HG02798 (cell line): Measurements from ENCODE around the gene AGRN.
"Not testable (repeated sequence)": the region's sequence is repeated elsewhere in the genome, so short reads cannot be mapped to it uniquely, and the experiment has no call there.

Experiments
- ATAC-seq: cut with Tn5 transposase; IDR thresholded peaks from one replicate; pipeline ENCODE4 v1.9.1; 2021; ENCODE audit warnings: mild to moderate bottlenecking; ENCODE audit not compliant: unreplicated experiment, poor library complexity

The AGRN gene

DNA sequence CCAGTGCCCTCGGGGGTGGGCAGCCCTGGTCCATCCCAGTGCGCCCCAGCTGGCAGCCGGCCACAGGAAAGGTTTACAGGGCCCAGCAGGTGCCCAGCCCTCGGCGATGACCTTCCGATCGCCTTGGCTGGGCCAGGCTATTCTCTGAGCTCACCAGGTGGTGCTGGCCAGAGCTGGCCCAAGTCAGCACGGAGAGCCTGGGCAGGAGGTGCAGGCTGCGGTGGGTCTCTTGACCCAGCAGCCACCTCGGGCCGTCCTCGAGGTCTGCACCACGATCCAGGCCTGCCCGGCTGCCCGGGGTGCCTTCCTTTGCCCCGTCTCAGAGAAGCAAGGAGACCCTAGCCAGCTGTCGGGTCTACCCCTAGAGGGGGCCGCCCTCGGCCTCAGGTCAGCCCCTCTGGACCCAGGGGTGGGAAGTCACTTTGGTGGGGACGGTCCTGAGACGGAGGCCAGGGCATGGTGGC, 38.4 kb upstream of the AGRN start:
- ATAC-seq, result no peak

DNA sequence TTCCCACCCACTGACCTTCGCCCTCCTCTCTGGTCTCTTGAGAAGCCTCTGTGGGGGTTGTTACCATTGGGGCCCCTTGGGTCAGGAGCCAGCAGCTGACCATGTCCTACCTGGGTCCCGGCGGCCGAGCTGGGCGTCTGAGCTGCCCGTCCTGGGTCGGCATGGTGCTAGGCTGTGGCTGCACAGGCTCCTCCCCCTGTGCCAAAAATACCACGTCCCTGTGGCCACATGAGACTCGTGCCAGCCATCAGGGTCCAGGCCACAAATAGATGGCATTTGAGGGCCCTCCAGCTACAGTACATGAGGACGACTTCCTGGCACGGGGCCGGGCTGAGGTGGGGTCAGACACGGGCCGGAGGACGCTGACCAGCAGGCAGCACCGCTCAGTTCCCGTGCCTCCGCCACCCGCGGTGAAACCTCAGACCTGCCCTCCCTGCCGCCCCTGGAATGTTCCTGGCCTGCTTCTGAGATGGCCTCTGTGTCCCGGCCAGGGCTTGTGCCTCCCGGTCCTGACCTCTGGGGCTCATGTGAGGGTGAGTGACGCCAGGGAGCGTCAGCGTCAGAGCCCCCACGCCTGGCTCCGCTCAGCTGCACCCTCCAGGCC, 37.9 kb upstream of the AGRN start, which contains the start of gene PERM1:
PERM1 (minus strand) TSS at position 139 of the 604 bp plus-strand sequence. CDS start 1,064 bp downstream, outside the sequence.
- ATAC-seq, result no peak

DNA sequence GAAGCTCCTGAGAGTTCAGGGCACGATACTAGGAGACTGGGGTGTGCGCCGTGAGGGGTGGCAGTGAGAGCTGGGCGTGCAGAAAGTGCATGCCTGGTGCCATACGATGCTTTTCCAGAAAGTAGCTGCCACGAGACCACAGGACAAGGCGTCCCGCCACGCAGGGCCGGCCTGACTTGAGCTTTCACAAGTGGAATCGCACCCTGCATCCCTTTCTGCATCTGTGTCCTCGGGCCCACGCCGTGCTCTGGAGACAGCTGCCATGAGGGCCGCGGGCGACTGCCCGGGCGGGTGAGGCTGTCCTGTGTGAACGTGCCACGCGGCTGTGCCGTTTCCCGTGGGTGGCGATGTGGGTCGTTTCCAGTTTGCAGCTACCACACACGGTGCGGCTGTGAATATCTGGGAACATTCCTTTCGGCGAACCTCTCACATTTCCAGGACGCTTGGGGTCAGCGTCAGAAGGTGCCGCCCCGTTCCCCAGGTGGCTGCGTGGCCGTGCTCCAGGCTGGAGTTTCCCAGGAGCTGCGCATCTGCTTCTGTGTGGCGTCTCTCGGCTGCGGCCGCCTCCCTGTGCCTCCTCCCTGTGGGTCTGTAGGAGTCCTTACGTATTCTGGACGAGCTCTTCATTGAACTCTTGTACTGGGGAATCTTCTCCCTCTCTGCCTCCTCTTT, 37.0 kb upstream of the AGRN start:
- ATAC-seq, result no peak

GRCh38 chr1:983798-984475, 36.0 kb upstream of the AGRN start:
- peak; percentile 53 for ATAC-seq

- no peak for ATAC-seq
Observed at GRCh38 chr1:984476-984814, 35.5 kb upstream of the AGRN start.

DNA sequence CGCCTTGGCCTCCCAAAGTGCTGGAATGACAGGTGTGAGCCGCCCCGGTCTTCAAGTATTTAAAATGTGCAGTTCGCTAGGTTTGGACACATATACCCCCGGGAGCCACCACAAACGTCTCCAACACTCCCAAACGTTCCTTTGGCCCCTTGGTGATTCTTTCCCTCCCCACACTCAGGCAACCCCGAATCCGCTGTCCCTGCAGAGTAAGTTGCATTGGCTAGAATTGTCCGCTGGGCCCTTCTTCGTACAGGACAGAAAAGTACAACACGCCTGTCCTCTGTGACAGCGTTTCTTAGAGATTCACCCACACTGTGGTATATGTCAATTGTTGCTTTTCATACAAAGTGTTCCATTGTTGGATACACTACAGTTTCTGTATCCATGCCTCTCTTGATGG, 34.8 kb upstream of the AGRN start:
- no peak for ATAC-seq

DNA sequence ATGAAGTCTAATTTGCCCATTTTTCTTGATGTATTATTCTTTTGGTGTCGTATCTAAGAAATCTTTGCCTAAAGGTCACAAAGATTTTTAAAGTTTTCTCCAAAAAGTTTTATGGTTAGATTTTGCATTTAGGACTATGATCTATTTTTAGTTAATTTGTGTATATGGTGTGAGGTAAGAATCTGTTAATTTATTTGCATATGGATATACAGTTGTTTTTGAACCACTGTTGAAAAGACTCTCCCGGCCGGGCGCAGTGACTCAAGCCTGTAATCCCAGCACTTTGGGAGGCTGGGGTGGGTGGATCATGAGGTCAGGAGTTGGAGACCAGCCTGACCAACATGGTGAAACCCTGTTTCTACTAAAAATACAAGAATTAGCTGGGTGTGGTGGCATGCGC, 31.9 kb upstream of the AGRN start:
- not testable (repeated sequence) for ATAC-seq

GRCh38 chr1:991275-991674, 28.6 kb upstream of the AGRN start:
- not testable (repeated sequence) for ATAC-seq

GRCh38 chr1:991895-992294, 28.0 kb upstream of the AGRN start:
- ATAC-seq, result no peak

DNA sequence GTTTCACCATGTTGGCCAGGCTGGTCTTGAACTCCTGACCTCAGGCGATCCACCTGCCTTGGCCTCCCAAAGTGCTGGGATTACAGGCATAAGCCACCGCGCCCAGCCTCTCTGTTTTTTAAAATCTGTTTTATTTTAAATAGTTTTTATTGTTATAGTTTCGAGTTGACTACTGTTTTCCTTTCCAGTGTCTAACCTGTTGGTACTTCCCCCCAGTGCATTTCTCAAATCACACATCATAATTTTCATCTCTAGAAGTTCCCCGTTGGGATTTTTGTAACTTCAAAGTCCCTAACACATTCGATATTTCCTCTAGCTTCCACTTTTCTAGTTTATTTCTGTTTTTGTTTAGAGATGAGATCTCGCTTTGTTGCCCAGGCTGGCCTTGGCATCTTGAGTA, 27.6 kb upstream of the AGRN start:
- ATAC-seq, result no peak

GRCh38 chr1:993379-993995, 26.4 kb upstream of the AGRN start:
- no peak for ATAC-seq

- ATAC-seq, result not testable (repeated sequence)
Observed at GRCh38 chr1:994546-994945, 25.4 kb upstream of the AGRN start.

DNA sequence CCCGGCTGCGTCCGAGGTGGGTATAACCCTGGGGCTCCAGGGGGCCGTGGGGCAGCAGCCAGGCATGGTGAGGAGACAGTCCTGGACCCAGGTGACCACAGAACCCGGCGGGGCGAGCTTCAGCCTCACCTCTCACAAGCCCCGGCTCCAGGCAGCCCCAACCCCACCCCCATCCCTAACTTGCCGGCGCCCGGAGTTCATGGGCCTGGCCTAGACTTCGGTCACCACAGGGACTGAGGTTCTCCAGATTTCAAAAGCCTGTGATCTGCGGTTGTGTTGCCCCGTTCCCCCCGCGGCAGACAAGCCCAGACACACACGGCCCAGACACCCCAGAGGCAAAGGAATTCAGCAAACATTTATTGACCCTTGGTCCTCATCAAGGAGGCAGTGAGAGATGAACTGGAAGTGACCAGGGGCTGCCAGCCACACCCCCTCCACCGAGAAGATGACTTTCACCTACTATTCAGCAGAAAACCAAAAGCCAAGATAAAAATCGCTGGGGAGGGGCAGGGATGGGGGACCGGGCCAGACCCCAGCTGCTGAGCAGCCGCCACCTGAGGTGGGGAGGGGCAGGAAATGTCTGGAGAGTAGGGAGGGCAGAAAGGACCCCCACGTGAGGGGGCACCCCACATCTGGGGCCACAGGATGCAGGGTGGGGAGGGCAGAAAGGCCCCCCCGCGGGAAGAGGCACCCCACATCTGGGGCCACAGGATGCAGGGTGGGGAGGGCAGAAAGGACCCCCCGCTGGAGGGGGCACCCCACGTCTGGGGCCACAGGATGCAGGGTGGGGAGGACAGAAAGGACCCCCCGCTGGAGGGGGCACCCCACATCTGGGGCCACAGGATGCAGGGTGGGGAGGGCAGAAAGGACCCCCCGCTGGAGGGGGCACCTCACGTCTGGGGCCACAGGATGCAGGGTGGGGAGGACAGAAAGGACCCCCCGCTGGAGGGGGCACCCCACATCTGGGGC, 24.0 kb upstream of the AGRN start:
- ATAC-seq, result no peak

DNA sequence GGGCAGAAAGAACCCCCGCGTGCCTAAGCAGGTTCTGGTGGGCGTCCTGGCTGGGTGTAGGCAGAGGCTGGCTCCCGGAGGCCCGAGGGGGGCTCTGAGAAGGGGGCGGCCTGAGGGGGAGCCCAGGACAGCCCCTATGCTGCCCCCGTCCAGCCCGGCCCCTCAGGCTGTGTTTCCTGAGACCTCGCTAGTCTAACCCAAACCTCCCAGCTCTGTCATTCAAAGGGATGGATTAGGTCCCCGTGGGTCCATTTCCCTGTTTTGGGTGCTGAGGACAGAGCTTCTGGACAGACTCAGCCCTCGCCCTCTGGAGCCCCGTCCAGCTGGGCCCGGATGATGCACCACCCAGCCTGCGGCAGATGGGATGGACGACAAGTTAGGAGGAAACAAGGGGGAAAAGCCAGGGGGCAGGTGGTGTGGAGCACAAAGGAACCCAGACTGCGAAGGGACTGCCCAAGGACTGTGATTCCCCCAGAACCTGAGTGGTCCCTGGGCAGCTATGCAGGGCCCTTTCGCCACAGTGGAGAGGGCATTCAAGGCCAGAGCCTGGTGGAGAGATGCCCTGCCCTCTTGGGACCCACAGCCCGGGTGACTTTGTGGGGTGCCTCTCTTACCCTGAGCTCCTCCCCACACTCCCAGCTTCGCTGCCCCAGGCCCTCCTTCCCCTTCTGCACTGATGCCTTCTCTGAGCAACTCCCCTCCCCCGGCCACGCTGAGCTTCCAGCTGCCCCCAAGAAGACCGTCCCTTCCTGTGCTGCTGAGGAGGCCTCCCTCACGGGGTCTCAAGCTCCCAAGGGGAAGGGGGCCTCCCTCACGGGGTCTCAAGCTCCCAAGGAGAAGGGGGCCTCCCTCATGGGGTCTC, 22.8 kb upstream of the AGRN start:
- no peak for ATAC-seq

DNA sequence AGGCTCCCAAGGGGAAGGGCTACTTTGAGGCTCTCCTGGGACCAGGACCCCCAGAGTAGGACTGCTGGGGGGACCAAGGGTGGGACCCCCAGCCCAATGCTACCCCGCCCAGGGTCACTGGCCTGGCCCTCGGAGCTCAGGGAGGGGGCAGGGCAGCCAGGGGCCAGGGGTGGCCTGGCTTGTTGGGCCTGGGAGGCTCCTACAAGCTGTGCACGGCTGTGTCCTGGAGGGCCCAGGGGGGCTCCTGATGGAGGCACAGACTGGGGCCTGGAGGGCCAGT, 22.3 kb upstream of the AGRN start:
- no peak for ATAC-seq

GRCh38 chr1:997993-998744, 21.8 kb upstream of the AGRN start:
- no peak for ATAC-seq

GRCh38 chr1:998745-998994, 21.2 kb upstream of the AGRN start:
- ATAC-seq, result no peak

- no peak for ATAC-seq
Observed at GRCh38 chr1:998995-999724, 20.8 kb upstream of the AGRN start.
